DMS114 treated with DMSO at 0.1 percent for 48 hours (cell line): ENCODE results near the gene HCFC1R1.

Experiments used
- DNase-seq: peaks from one replicate; lab custom pipeline; 2025; ENCODE audit not compliant: unreplicated experiment; lab: John Stamatoyannopoulos, UW

The HCFC1R1 gene

DNA sequence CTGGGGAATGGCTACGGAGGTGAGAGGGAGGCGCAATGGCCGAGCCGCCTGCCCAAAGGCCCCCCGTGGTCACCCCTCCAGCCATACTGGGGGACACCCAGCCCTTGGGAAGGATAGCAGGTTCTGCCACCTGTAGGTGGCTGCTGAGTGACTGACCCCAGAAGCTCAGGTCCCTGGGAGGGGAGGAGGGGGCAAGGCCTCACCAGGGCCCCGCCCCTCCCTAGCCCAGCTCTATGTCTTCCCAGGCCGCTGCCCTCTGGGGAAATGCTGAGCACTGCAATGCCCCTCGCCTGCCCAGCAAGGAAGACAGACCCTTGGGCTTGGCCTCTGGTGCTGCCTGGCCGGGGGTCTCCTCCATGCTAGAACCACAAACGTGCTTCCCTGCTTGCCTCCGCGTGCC, 22.4 kb downstream of the HCFC1R1 start:
- DNase-seq = no peak

DNA sequence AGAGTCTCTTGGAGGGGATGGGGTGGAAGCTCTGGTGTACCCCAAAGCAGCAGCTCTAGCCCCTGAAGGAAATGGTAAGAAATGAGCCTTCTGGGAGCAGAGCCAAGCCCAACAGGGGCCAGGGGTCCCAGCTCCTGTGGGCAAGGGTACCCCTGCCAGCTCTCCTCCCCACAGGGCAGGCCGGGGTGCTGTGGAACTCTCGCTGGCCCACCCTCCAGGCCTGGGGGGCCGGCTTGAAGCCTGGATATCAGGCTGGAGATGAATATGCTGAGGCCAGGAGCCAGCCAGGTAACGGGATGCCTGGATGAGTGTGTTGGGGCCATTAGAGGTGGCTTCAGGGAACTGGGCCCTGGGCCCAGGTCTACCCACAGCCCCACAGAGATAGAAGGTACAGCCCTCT, 23.2 kb downstream of the HCFC1R1 start:
- no peak for DNase-seq

DNA sequence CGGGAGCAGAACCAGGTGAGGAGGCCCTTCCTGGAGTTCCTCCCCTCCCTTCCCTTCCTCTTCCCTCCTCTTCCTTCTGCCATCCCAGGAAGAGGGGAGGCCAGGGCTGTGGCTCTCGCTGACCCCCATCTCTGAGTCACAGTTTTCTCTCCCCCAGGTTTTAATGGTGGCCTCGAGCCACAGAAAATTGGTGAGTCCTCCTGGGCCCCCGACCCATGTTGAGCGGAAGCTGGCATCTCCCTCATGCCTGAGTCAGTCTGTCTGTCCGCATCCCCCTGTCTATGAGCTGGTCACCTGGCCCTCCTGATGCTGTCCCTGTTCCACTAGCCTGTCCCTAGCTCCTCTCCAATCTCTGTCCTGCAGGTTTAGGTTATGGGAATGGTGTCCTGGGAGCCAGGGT, 23.8 kb downstream of the HCFC1R1 start:
- DNase-seq = no peak

DNA sequence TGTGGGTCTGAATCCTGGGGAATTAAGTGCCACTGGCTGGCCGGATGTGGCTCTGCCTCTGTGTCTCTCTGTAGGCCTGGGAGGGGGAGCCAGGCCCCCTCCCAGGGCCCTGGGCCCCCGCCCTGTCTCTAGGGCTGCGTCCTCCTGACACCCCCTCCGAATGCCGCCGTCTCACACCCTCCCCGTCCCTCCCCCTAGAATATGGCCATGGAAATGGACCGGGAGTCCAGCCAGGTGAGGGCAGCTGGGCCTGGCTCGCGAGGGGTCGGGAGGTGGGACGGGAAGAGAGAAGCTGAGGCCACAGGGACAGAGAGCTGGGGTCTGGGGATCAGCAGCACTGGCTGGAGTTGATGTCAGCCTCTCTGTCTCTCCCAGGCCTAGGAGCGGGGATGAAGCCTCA, 27.4 kb downstream of the HCFC1R1 start:
- DNase-seq = no peak

DNA sequence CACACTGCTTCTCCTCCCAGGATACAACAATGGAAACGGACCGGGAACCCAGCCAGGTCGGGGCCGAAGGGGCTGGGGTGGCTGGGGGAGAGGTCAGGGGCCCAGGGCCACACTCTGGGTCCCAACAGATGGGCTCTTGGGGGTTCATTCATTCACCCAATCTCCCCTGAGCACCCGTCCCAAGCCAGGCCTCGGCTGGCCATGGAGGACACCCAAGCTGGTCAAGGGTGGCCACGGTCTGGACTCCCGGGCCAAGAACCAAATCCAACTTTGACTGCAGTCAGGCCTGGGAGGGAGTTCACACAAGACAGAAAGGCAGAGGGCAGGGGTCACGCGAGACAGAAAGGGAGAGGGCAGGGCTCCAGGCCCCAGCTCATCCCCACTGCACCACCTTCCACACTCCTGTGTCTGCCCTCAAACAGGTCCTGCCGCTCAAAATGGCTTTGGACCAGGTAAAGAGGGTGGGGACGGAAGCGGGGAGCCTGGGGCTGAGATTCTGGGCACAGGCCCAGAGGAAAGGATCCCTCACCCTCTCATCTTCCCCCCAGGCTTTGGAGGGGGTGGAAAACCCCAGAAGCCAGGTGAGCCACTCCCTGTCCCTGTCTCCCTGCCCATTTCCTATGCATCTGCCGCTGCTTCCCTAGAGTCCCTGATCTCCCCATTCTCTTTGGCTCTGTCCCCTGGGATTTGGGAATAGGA, 31.2 kb downstream of the HCFC1R1 start:
- DNase-seq = no peak

DNA sequence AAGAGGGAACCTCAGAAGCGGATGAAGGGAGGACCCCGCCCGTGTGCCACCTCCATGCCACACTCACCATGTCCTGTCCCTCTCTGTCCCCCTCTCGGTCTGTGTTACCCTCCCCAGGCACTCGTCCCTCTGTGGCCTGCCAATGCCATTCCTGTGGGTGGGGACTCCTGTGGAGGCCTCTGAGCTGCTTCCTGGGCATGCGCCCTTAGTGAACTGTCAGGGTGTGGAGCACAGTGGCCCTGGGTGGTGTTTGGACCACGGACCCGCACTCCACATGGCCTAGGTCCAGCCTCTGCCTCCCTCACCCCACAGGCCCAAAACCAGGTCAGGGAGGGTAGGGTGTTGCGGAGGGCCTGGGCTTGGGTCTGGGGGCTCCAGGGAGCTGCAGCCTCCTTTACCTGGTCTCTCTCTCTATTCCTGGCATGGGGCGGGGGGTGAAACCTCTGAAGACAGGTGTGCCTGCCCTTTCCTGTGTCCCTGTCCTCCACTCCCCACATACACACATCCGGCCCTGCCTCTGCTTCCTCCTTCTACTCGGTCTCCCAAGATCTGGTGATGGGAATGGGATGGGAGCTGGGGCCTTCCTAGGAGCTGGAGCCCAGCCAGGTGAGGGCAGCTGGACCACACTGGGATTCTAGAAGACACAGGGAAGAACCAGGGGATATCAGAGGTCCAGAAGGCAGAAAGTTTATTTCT, 32.0 kb downstream of the HCFC1R1 start:
- DNase-seq = no peak

DNA sequence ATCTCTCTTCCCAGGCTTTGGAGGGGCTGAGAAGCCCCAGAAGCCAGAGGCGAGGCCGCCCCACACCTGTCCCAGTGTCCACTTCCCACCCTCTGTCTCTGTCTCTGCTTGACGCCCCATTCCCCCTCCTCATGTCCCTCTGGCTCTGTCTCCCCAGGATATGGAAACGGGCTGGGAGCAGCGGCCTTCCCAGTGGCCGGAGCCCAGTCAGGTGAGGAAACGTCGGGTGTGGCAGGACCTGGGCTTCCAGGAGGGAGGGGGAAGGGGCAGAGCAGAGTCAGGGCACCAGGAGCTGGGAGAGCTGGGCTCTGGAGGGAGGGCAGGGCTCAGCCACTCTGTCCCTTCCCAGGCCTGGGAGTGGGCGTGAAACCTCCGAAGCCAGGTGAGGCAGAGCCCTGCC, 32.9 kb downstream of the HCFC1R1 start:
- DNase-seq = no peak

DNA sequence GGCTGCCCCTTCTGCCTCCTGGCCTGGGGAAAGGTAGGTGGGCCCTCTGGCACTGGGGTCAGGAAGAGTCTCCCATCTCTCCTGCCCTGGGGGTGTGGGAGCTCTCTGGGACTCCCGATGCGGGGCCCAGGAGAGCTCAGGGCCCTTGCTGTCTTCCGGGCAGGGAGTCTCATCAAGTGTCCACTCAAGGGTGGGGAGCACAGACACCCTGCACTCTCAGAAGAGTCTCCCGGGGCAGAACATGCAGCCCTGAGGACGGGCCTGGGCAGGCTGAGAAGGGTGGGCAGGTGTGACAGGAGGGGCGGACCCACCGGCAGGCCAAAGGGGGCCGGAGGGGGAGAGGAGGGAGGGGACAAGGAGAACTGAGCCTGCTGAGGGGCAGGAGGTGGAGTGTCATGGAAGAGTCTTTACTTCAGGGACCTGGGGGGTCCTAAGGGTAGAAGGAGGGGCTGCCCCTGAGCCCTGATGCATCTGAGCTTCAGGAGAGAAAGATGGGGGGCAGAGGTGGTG, 35.1 kb downstream of the HCFC1R1 start:
- DNase-seq = no peak

DNA sequence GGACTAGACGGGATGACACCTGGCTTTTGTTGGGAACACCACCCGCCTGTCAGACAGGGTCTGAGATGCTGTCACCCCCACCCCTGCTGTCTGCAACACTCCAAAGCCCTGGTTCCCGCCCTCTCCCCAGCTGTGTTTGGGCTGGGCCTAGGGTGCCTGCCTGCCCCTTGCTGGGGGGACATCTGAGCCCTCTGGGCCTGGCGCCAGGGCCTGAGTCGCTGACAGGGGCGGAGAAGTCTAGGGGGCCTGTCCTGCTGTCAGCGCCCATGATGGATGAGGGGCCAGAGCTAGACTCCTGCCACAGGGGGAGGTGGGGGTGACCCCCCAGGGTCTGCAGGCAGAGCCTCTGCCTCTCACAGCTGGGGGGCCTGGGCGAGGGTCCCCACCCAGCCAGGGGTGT, 35.9 kb downstream of the HCFC1R1 start:
- no peak for DNase-seq

DNA sequence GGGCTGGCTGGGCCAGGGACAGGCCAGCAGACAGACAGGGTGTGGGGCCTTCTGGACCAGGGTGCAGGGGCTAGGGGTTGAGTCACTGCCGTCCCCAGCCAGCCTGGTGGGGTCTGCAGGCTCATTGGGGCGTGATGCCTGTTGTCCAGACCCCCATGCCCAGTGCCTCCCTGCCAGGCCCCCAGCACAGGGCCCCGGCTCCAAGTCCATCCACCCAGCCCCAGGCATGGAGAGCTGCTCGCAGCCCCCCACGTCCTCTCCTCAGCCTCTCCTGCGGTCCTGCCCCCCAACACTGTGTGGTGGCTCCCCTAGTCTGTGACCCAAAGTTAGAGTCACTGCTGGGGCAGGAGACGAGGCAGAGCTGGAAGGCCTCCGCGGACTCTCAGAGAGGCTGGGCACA, 36.5 kb downstream of the HCFC1R1 start:
- no peak for DNase-seq

DNA sequence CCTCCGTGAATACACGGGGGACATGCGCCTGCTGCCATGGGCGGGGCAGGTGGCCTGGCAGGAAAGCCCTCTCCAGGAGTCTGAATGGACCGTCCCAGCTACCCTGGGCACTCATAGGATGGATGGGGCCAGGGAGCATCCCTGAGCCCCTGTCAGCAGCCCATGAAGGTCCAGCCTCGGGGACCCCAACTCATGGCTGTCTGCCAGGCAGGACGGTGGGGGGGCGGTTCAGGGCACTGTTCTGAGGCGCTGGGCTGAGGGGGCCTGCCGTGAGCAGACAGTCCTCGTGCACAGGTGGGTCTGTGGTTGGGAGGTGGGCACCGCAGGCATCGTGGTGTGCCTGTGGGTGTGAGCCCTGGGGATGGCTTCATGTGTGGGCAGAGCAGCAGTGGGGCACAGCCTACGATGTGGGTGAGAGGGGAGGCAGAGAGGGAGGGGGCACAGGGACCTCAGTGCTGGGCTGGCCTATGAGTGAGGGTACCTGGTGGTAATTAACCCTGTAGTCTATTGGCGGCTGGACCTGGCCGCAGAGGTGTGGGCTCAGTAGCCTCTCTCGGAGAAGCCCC, 37.0 kb downstream of the HCFC1R1 start:
- no peak for DNase-seq

DNA sequence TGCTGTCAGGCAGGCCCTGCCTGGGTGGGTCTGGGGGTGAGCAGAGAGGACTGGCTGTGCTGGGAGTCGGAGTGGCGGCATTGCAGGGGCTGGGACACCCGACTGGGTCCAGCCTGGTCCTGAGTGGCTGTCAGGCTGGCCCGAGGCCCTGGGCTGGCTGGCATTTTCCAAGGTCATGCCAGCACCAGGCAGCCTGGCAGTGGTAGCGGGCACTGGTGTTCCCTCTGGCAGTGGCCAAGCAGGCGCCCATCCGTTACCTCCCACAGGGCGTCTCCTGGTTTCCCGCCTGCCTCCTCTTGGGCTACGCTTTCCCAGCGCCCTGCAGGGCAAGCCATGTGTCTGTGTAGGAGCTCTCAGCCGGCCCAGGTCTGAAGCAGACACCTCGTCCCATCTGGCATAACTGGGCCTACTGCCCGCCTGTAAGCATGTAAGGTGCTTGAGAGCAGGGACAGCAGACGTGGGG, 37.8 kb downstream of the HCFC1R1 start:
- no peak for DNase-seq

DNA sequence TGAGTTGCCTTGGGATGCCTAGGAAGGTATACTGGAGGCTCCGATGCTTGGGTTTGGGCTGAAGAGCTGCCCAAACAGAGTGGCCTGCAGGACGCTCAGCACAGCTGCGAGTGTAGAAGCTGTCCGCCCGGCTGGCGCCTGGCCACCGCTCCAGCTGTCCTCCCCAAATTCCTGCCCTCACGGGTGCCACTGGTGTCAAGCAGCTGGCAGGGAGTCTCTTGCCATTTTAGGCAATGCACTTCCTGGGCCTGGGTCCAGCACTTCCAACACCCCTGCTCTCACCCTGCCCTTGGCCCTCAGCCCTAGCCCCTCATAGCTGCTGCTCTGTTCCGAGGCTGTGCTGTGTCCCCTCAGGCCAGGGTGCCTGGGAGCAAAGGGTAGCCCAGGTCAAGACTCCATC, 38.3 kb downstream of the HCFC1R1 start:
- no peak for DNase-seq

DNA sequence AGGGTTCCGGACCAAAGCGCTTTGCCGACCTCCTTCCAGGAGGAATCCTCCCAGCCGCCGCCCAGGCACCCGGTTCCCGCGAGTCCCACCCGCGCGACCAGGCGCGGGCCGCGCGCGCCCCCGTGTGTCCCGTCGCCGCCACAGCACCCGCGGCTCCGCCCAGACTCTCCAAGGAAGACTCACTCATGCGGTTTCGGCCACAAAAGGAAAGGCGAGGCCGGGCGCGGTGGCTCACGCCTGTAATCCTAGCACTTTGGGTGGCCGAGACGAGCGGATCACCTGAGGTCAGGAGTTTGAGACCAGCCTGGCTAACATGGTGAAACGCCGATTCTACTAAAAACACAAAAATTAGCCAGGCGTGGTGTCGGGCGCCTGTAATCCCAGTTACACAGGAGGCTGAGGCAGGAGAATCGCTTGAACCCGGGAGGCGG, 40.0 kb downstream of the HCFC1R1 start:
- DNase-seq = peak; percentile 57

DNA sequence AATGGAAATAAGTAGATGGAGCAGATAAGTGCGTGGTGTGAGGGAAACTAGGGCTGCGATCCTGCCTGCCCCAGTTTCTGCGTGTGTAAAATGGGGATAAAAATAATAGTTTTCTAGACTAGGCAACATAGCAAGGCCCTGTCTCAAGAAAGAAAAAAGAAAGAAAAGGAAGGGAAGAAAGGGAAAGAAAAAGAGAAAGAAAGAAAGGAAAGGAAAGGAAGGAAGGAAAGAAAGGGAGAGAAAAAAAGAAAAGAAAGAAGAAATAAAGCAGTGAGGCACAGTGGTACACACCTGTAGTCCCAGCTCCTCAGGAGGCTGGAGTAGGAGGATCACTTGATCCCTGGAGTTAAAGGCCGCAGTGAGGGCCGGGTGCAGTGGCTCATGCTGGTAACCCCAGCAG, 41.3 kb downstream of the HCFC1R1 start:
- no peak for DNase-seq

DNA sequence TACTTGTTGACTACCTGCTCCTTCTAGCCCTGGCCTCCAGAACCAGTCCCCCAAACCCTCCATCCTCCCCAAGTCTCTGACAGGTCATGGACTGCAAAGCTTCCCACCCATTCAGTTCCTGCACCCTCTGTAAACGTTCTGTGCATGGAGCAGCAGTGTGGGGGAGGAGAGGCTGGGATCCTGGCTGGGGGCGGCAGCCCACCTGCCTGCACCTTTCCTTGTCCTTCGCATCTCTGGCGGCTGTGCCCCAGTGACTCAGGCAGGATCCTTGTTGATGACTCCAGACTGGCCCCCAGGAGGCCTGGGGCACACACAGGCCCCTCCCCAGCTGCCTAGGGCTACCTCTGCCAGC, 41.9 kb downstream of the HCFC1R1 start:
- DNase-seq = no peak

DNA sequence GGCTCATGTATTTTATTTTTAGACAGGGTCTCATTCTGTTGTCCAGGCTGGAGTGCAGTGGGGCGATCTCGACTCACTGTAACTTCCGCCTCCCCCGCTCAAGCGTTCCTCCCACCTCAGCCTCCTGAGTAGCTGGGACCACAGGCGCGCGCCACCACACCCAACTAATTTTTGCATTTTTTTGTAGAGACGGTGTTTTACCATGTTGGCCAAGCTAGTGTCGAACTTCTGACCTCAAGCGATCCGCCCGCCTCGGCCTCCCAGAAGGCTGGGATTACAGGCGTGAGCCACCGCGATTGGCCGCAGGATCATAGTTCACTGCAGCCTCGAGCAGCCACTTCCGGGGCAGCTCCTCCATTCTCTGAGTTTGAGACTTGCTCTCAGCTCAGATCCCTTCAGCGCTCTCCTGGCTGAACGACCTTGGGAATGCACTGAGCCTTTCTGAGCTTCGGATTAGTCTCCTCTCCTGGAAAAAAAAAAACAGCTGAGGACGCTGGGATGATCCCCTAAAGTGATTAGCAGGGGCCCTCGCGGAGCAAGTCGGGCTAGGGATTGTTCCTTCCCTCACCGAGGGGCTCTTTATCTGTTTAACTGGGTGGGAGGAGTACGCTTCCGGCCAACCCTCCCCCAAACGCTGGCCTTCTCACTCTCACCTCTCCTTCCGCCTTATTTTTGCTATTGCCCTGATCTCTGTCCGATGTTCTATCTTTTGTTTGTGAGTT, 42.4 kb downstream of the HCFC1R1 start:
- no peak for DNase-seq

DNA sequence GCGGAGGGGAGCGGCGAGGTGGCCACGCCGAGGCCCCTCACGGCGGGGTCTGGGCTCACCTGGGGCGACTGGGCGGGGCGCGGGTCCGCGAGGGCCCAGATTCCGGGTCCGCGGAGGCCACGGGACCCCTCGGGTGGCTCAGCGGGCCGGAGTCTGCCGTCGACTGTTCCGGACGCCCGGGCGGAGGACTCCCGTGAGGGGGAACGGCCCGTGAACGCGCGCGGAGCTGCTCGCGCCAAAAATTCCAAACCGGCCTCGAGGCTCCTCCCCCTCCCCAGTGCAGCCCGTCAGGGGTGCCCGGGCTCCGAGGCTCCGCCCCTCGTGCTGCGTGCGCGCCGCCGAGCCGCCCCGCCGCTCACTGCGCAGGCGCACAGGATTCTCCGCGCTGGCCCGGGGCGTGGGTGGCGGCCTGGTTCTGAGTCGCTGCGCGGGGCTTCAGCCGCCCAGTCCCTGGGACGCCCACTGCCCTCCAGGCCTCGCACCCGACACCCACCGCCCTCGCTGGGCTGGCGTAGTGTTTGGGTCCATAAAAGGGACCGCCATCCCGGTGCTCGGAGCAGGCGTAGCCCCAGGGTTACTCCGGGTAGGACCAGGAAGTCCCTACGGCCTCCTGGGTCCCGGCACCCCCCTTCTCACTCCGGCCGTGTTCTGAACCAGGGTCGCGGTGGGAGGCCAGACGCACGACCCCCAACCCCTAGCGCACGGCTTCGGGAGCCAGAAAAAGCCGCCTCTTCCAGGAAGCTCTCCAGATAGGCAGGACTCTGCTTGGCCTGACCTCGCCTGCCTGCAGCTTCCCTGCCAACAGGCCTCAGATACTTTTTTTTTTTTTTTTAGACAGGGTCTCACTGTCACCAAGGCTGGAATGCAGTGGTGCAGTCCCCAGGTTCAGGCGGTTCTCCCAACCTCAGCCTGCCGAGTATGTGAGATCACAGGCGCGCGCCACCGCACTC, 43.2 kb downstream of the HCFC1R1 start, which contains the start of gene PKMYT1:
PKMYT1 (minus strand) TSS at position 220 of the 950 bp plus-strand sequence. CDS start 789 bp downstream, outside the sequence.
- DNase-seq = peak; percentile 59

DNA sequence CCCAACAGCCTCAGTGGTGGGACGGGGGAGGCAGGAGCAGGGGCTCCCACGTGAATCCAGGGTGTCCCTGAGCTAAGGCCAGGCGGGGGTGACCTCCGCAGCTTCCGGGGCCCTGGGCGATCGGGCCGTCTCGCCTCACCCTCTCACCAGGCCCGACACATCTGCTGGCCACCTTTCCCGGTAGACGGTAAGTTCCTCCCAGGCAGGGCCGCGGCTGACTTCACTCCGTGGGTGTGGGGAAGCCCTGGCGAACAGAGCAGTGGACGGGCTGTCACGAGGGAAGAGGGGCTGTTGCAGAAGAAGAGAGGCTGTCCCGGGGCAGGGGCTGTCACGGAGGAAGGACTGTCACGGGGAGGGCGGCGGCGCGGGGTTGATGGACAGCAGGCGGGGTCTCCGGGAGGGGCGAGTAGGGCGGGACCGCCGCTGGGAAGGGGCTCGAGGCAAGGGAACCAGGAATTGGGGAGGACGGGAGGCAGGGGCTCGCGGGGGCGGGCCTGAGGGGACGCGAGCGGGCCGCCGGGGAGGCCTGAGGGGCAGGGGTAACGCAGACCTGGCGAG, 44.0 kb downstream of the HCFC1R1 start:
- DNase-seq = no peak

DNA sequence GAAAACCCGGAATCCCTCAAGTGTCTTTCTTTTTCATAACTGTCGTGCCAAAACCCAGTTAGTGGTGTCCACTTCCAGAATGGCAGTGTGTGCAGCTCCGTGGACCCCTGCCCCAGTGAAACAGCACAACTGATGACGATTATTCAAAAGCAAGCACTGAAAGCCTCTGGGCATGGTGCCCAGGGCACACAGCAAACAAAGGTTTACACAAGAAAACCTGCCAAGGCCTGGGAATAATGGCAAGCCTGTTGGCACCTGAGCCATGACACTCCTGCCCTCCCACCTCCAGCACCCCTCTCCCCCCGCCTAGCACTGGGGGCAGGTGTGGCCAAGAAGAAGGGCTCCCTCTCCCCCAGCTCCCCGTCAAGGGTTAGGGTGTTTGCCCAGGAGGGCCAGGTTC, 46.3 kb downstream of the HCFC1R1 start:
- no peak for DNase-seq
